DOHH2 (cell line): Measurements from ENCODE around the gene LTBR.

Source experiments
- EZH2phosphoT487 ChIP-seq: fragments of 200-600 bp; sonication (generic); IDR thresholded peaks from 2 replicates; pipeline ENCODE4 v1.6.1; 2017; ENCODE audit warnings: borderline replicate concordance, mild to moderate bottlenecking, antibody characterized with exemption, low read length, moderate library complexity, mixed read lengths
- TF ChIP-seq, protein P1 (sequence below): fragments of 200-600 bp; sonication (generic); IDR thresholded peaks from one replicate; pipeline ENCODE4 v1.5.1; 2014; ENCODE audit warnings: antibody characterized with exemption, mild to moderate bottlenecking, low read depth, low read length; ENCODE audit not compliant: poor library complexity, severe bottlenecking

DNA sequence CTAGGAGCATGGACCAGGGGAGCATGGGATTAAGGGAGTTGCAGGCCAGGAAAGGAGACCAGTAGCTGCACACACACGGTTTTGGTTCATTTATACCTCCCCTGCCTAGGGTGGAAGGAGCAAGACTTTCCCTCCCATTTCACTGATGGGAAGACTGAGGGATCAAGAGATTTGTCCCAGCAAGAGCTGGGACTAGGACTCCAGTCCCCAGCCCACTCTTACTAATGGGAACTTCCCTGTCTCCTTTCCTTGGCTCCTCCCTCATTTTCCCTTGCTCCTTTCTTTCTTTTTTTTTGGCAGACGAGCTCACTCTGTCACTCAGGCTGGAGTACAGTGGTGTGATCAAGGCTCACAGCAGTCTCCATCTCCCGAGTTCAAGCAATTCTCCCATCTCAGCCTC lies 21.6 kb upstream of the LTBR start:
- TF ChIP-seq, protein P1, sequence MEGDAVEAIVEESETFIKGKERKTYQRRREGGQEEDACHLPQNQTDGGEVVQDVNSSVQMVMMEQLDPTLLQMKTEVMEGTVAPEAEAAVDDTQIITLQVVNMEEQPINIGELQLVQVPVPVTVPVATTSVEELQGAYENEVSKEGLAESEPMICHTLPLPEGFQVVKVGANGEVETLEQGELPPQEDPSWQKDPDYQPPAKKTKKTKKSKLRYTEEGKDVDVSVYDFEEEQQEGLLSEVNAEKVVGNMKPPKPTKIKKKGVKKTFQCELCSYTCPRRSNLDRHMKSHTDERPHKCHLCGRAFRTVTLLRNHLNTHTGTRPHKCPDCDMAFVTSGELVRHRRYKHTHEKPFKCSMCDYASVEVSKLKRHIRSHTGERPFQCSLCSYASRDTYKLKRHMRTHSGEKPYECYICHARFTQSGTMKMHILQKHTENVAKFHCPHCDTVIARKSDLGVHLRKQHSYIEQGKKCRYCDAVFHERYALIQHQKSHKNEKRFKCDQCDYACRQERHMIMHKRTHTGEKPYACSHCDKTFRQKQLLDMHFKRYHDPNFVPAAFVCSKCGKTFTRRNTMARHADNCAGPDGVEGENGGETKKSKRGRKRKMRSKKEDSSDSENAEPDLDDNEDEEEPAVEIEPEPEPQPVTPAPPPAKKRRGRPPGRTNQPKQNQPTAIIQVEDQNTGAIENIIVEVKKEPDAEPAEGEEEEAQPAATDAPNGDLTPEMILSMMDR: no peak
- no peak for TF ChIP-seq EZH2phosphoT487
